Measurements from ENCODE around the gene GKN1. TPM values are rescaled to one million over a fixed set of nuclear protein-coding genes. Genes with fewer than 3 reads are reported as not detected.
A peak's percentile ranks its signal among the peaks of the same experiment; 100 is the strongest.

GKN1 gene
- total and polyA plus RNA-seq, 4 experiments from 2014 or later: not detected

- intact Hi-C loops (cut with micrococcal nuclease): loop anchor here (5.0 kb wide), 1 partner anchor 367 kb away; no protein-coding TSS in a partner anchor
- Histone ChIP-seq H3K9me3 (ENCODE audit: control insufficient read depth in 1 of 2, low read length in 2 of 2) (no peaks in the 10 kb centered on the region), H3K27me3 (ENCODE audit: insufficient read depth, low read length) (peaks cover 15% of the 10 kb centered on the region), H3K27ac (ENCODE audit: low read depth, low read length) (no peak overlapping the region), H3K4me1 (ENCODE audit: insufficient read depth, low read length) (no peaks in the 10 kb centered on the region), H3K4me3 (ENCODE audit: low read length in 2 of 2) (no peak overlapping the region), H3K36me3 (ENCODE audit: insufficient read depth, low read length) (no peaks in the 10 kb centered on the region)
- H3K27ac Mint-ChIP-seq: no peak overlapping the region
- peaks cover 0 to 9% (median 0%) of the 10 kb centered on the region in 8 donors for H3K9me3 Mint-ChIP-seq
- H3K4me3 Mint-ChIP-seq: no peak overlapping the region
- H3K4me1 Mint-ChIP-seq: peaks cover 2 to 5% (median 5%) of the 10 kb centered on the region in 4 donors
- POLR2A ChIA-PET (ENCODE audit: partially characterized antibody): no interaction called here
- no peak for DNase-seq
- peaks cover 16 to 26% of the 10 kb centered on the region in 2 donors for H3K27me3 Mint-ChIP-seq
- CTCF ChIA-PET (ENCODE audit: partially characterized antibody): no interaction called here
- no peaks in the 10 kb centered on the region for H3K36me3 Mint-ChIP-seq
Measured at GRCh38 chr2:68940369-68940768, 34.1 kb upstream of the GKN1 start.

DNA sequence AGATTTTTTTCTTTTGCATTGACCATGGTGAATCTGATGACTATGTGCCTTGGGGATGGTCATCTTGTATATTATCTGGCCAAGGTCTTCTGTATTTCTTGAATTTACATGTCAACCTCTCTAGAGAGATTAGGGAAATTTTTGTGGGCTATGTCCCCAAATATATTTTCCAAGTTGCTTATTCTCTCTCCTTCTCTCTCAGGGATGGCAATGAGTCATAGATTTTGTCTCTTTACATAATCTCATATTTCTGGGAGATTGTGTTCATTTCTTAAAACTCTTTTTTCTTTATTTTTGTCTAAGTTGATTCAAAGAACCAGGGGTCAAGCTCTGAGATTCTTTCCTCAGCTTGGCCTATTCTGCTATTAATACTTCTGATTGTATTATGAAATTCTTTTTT is 31.6 kb upstream of the GKN1 start:
- no peak for DNase-seq
- Mint-ChIP-seq H3K36me3 (no peaks in the 10 kb centered on the region), H3K4me3 (no peak overlapping the region), H3K9me3 (peaks cover 0 to 14% (median 5%) of the 10 kb centered on the region in 8 donors), H3K27ac (no peak overlapping the region), H3K27me3 (peaks cover 26 to 27% of the 10 kb centered on the region in 2 donors), H3K4me1 (peaks cover 2 to 5% (median 5%) of the 10 kb centered on the region in 4 donors)
- Histone ChIP-seq H3K27me3 (ENCODE audit: insufficient read depth, low read length) (peaks cover 15% of the 10 kb centered on the region), H3K27ac (ENCODE audit: low read depth, low read length) (no peak overlapping the region), H3K36me3 (ENCODE audit: insufficient read depth, low read length) (no peaks in the 10 kb centered on the region), H3K9me3 (ENCODE audit: control insufficient read depth in 1 of 2, low read length in 2 of 2) (no peaks in the 10 kb centered on the region), H3K4me3 (ENCODE audit: low read length in 2 of 2) (no peak overlapping the region), H3K4me1 (ENCODE audit: insufficient read depth, low read length) (no peaks in the 10 kb centered on the region)
- ChIA-PET POLR2A (ENCODE audit: partially characterized antibody) (interaction anchor here (1.6 kb wide), 1 partner anchor 34 kb away, joined by 5 read pairs; no protein-coding TSS in a partner anchor), CTCF (ENCODE audit: partially characterized antibody) (interaction anchor here (0.8 to 4.1 kb wide), 21 partner anchors 9 to 479 kb away, joined by 3 to 32 read pairs (median 6); partner anchors contain the start of gene GKN2)
- intact Hi-C loops (cut with micrococcal nuclease): loop anchor here (5.0 kb wide), 1 partner anchor 364 kb away; no protein-coding TSS in a partner anchor

GRCh38 chr2:68943581-68944568 is 30.6 kb upstream of the GKN1 start:
- no peaks in the 10 kb centered on the region for H3K36me3 ChIP-seq (ENCODE audit: insufficient read depth, low read length)
- ChIA-PET POLR2A (ENCODE audit: partially characterized antibody) (interaction anchor here (1.6 kb wide), 1 partner anchor 35 kb away, joined by 5 read pairs; no protein-coding TSS in a partner anchor), CTCF (ENCODE audit: partially characterized antibody) (interaction anchor here (0.7 to 4.1 kb wide), 21 partner anchors 8 to 480 kb away, joined by 3 to 32 read pairs (median 6); partner anchors contain the start of gene GKN2)
- H3K9me3 Mint-ChIP-seq: peaks cover 0 to 14% (median 5%) of the 10 kb centered on the region in 8 donors
- no peaks in the 10 kb centered on the region for H3K9me3 ChIP-seq (ENCODE audit: control insufficient read depth in 1 of 2, low read length in 2 of 2)
- peak; percentile 43 to 67 (median 58) for DNase-seq
- H3K36me3 Mint-ChIP-seq: no peaks in the 10 kb centered on the region
- H3K27me3 Mint-ChIP-seq: peaks cover 27 to 28% of the 10 kb centered on the region in 2 donors
- no peak overlapping the region for H3K4me3 ChIP-seq (ENCODE audit: low read length in 2 of 2)
- H3K4me1 Mint-ChIP-seq: peaks cover 2 to 5% (median 5%) of the 10 kb centered on the region in 4 donors
- intact Hi-C loops (cut with micrococcal nuclease): loop anchor here (5.0 kb wide), 1 partner anchor 363 kb away; no protein-coding TSS in a partner anchor
- peak overlapping the region in 1 of 8 donors; percentile 12 for H3K4me3 Mint-ChIP-seq
- H3K27ac ChIP-seq (ENCODE audit: low read depth, low read length): no peak overlapping the region
- peaks cover 15% of the 10 kb centered on the region for H3K27me3 ChIP-seq (ENCODE audit: insufficient read depth, low read length)
- no peaks in the 10 kb centered on the region for H3K4me1 ChIP-seq (ENCODE audit: insufficient read depth, low read length)
- H3K27ac Mint-ChIP-seq: no peak overlapping the region

- DNase-seq: no peak
- H3K27ac Mint-ChIP-seq: no peak overlapping the region
- H3K4me1 Mint-ChIP-seq: peaks cover 2 to 5% (median 5%) of the 10 kb centered on the region in 4 donors
- H3K27me3 Mint-ChIP-seq: peaks cover 29% of the 10 kb centered on the region in 2 donors
- no peaks in the 10 kb centered on the region for H3K4me1 ChIP-seq (ENCODE audit: insufficient read depth, low read length)
- intact Hi-C loops (cut with micrococcal nuclease): no loop called here
- no peak overlapping the region for H3K4me3 ChIP-seq (ENCODE audit: low read length in 2 of 2)
- no peak overlapping the region for H3K27ac ChIP-seq (ENCODE audit: low read depth, low read length)
- peaks cover 0 to 11% (median 5%) of the 10 kb centered on the region in 8 donors for H3K9me3 Mint-ChIP-seq
- H3K9me3 ChIP-seq (ENCODE audit: control insufficient read depth in 1 of 2, low read length in 2 of 2): no peaks in the 10 kb centered on the region
- H3K27me3 ChIP-seq (ENCODE audit: insufficient read depth, low read length): peaks cover 15% of the 10 kb centered on the region
- no peak overlapping the region for H3K4me3 Mint-ChIP-seq
- CTCF ChIA-PET (ENCODE audit: partially characterized antibody): no interaction called here
- no peaks in the 10 kb centered on the region for H3K36me3 Mint-ChIP-seq
- POLR2A ChIA-PET (ENCODE audit: partially characterized antibody): no interaction called here
- H3K36me3 ChIP-seq (ENCODE audit: insufficient read depth, low read length): no peaks in the 10 kb centered on the region
Measured at GRCh38 chr2:68946117-68946516, 28.3 kb upstream of the GKN1 start.

DNA sequence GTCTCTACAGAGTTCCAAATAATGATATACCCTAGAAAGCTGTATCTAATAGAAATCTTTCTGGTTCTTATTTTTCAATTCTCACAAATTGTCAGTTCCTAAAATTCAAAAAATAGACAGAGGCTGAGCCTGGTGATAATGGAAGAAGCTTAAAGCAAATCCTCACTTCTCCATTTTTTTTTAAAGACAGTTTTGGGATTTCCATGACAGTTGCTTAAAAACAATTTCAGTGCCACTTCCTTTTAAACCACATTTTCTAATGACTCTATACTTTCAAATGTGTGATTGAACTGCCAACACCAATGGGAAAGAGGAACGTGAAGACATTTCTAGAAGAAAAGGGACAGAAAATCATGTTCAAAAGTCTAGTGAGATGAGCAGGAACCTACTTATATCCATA is 25.7 kb upstream of the GKN1 start:
- ChIA-PET CTCF (ENCODE audit: partially characterized antibody) (no interaction called here), POLR2A (ENCODE audit: partially characterized antibody) (no interaction called here)
- no peaks in the 10 kb centered on the region for H3K4me1 ChIP-seq (ENCODE audit: insufficient read depth, low read length)
- Mint-ChIP-seq H3K4me1 (peaks cover 0 to under 1% (median under 1%) of the 10 kb centered on the region in 4 donors), H3K4me3 (no peak overlapping the region), H3K27me3 (peaks cover 22 to 30% of the 10 kb centered on the region in 2 donors), H3K9me3 (peaks cover 0 to 11% (median 5%) of the 10 kb centered on the region in 8 donors), H3K27ac (peak overlapping the region in 1 of 7 donors; percentile 69), H3K36me3 (no peaks in the 10 kb centered on the region)
- H3K4me3 ChIP-seq (ENCODE audit: low read length in 2 of 2): no peak overlapping the region
- H3K27ac ChIP-seq (ENCODE audit: low read depth, low read length): no peak overlapping the region
- H3K36me3 ChIP-seq (ENCODE audit: insufficient read depth, low read length): no peaks in the 10 kb centered on the region
- no peak for DNase-seq
- H3K27me3 ChIP-seq (ENCODE audit: insufficient read depth, low read length): peaks cover 4% of the 10 kb centered on the region
- no peaks in the 10 kb centered on the region for H3K9me3 ChIP-seq (ENCODE audit: control insufficient read depth in 1 of 2, low read length in 2 of 2)
- intact Hi-C loops (cut with micrococcal nuclease): no loop called here

DNA sequence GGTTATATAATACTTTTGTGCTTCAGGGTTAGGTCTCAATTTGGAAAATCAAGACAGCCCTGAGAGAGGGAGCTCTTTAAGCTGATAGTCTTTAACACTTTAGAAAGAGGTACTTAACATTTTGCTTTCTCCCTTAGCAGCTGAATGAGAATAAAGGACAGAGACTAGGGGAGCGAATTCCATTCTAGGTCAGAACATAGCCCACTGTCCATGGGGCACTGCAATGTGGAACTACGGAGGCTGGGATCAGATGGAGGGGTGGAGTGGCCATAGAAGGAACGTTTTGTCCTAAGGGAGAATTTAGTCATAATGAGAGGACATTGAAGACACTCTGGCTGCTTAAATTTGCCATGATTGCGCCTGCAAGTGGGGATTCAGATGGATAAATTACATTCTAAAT is 22.5 kb upstream of the GKN1 start:
- Mint-ChIP-seq H3K36me3 (no peaks in the 10 kb centered on the region), H3K4me1 (no peaks in the 10 kb centered on the region), H3K27ac (peak overlapping the region in 1 of 7 donors; percentile 16), H3K9me3 (peaks cover 0 to 5% (median under 1%) of the 10 kb centered on the region in 8 donors), H3K4me3 (no peak overlapping the region), H3K27me3 (peaks cover 14 to 24% of the 10 kb centered on the region in 2 donors)
- DNase-seq: no peak
- ChIA-PET CTCF (ENCODE audit: partially characterized antibody) (interaction anchor here (1.5 kb wide), 1 partner anchor 9 kb away, joined by 6 read pairs; no protein-coding TSS in a partner anchor), POLR2A (ENCODE audit: partially characterized antibody) (no interaction called here)
- Histone ChIP-seq H3K4me3 (ENCODE audit: low read length in 2 of 2) (no peak overlapping the region), H3K36me3 (ENCODE audit: insufficient read depth, low read length) (no peaks in the 10 kb centered on the region), H3K9me3 (ENCODE audit: control insufficient read depth in 1 of 2, low read length in 2 of 2) (no peaks in the 10 kb centered on the region), H3K4me1 (ENCODE audit: insufficient read depth, low read length) (no peaks in the 10 kb centered on the region), H3K27me3 (ENCODE audit: insufficient read depth, low read length) (peaks cover 4% of the 10 kb centered on the region), H3K27ac (ENCODE audit: low read depth, low read length) (no peak overlapping the region)
- intact Hi-C loops (cut with micrococcal nuclease): no loop called here

Measured in CD4-positive, alpha-beta memory T cell (primary cell).